Muscle of leg (tissue), 11 donors: ENCODE results near the gene FAF1. TPM values are rescaled to one million over a fixed set of nuclear protein-coding genes. Genes with fewer than 3 reads are reported as not detected.

Source experiments
- DNase-seq: peaks from one replicate; pipeline ENCODE4 v3.0.0; 2013
- H3K27ac ChIP-seq: one replicate; pipeline ENCODE4 v1.5.1; 2013; ENCODE audit warnings: mild to moderate bottlenecking, low read length, control low read depth
- H3K27me3 ChIP-seq: one replicate; pipeline ENCODE4 v1.6.1; 2013; ENCODE audit warnings: low read length; ENCODE audit not compliant: control insufficient read depth, insufficient read depth
- H3K36me3 ChIP-seq: one replicate; pipeline ENCODE4 v1.6.1; 2013; ENCODE audit warnings: low read length; ENCODE audit not compliant: control insufficient read depth, insufficient read depth
- H3K4me1 ChIP-seq: one replicate; pipeline ENCODE4 v1.6.1; 2013; ENCODE audit warnings: low read length; ENCODE audit not compliant: control insufficient read depth, insufficient read depth
- H3K4me3 ChIP-seq: one replicate; pipeline ENCODE4 v1.5.1; 2013; ENCODE audit warnings: low read length, control low read depth
- H3K9me3 ChIP-seq: replicated peaks from 2 replicates; pipeline ENCODE4 v1.6.1; 2013; ENCODE audit warnings: low read depth, low read length; ENCODE audit not compliant: control insufficient read depth
- WGBS: methylation state at CpG from one replicate; pipeline ENCODE4 v1.1.5; 2013; ENCODE audit warnings: missing lambda C conversion rate; ENCODE audit not compliant: insufficient coverage; 5-methylcytosine and 5-hydroxymethylcytosine counted together
- polyA plus RNA-seq, 8 donors: library from polyadenylated mRNA; unstranded; fragments of 120-200 nt; gene quantifications; one replicate each; pipeline versions ENCODE4 v1.2.1 to v1.2.3, GENCODE V29; 2013; ENCODE audit warnings: inconsistent platforms in 1 of 8, low replicate concordance in 1 of 8; ENCODE audit not compliant: insufficient read length in 8 of 8, insufficient read depth in 1 of 8
- total RNA-seq: library from RNA; stranded (reverse); fragments of 120-200 nt; gene quantifications from one replicate; pipeline ENCODE4 v1.2.4, GENCODE V29; 2013

The FAF1 gene
- total and polyA plus RNA-seq, 9 donors, result 35.6 to 51.7 (median 38.6) TPM

- no peak overlapping the region for H3K27ac ChIP-seq
- no peak for DNase-seq
- peaks cover 33% of the 10 kb centered on the region for H3K27me3 ChIP-seq
- no peaks in the 10 kb centered on the region for H3K36me3 ChIP-seq
- peaks cover 9% of the 10 kb centered on the region for H3K4me1 ChIP-seq
- H3K9me3 ChIP-seq, result no peaks in the 10 kb centered on the region
- WGBS, result no CpG with 5 or more reads among the region's 1 CpG
- H3K4me3 ChIP-seq, result no peak overlapping the region
Observed at GRCh38 chr1:50979937-50980336, 19.9 kb upstream of the FAF1 start.

- Histone ChIP-seq H3K27ac (no peak overlapping the region), H3K36me3 (no peaks in the 10 kb centered on the region), H3K9me3 (no peaks in the 10 kb centered on the region), H3K4me3 (no peak overlapping the region), H3K4me1 (peaks cover 9% of the 10 kb centered on the region), H3K27me3 (peaks cover 31% of the 10 kb centered on the region)
- peak; percentile 5 for DNase-seq
- 31% methylated on average over 3 of the region's 10 CpGs for WGBS
Observed at GRCh38 chr1:50978852-50979781, 19.1 kb upstream of the FAF1 start.

GRCh38 chr1:50978144-50978851, 18.2 kb upstream of the FAF1 start:
- H3K27me3 ChIP-seq, result peaks cover 35% of the 10 kb centered on the region
- peak overlapping the region; percentile 53 for H3K4me3 ChIP-seq
- peaks cover 9% of the 10 kb centered on the region for H3K4me1 ChIP-seq
- H3K9me3 ChIP-seq, result no peaks in the 10 kb centered on the region
- no peak overlapping the region for H3K27ac ChIP-seq
- peak; percentile 62 for DNase-seq
- H3K36me3 ChIP-seq, result no peaks in the 10 kb centered on the region
- 7% methylated on average over 37 of the region's 42 CpGs for WGBS

- WGBS, result under 1% methylated on average over 63 of the region's 63 CpGs
- Histone ChIP-seq H3K9me3 (no peaks in the 10 kb centered on the region), H3K4me3 (peak overlapping the region; percentile 64), H3K27ac (no peak overlapping the region), H3K27me3 (peaks cover 35% of the 10 kb centered on the region), H3K36me3 (no peaks in the 10 kb centered on the region), H3K4me1 (peaks cover 9% of the 10 kb centered on the region)
- DNase-seq, result peak; percentile 57
Observed at GRCh38 chr1:50977575-50978143, 17.6 kb upstream of the FAF1 start.

GRCh38 chr1:50976890-50977574, 17.0 kb upstream of the FAF1 start:
- peaks cover 9% of the 10 kb centered on the region for H3K4me1 ChIP-seq
- H3K9me3 ChIP-seq, result no peaks in the 10 kb centered on the region
- WGBS, result 11% methylated on average over 14 of the region's 26 CpGs
- H3K27ac ChIP-seq, result no peak overlapping the region
- H3K36me3 ChIP-seq, result no peaks in the 10 kb centered on the region
- peak overlapping the region; percentile 64 for H3K4me3 ChIP-seq
- DNase-seq, result peak; percentile 36
- peaks cover 35% of the 10 kb centered on the region for H3K27me3 ChIP-seq

- no peak for DNase-seq
- peaks cover 9% of the 10 kb centered on the region for H3K4me1 ChIP-seq
Observed at GRCh38 chr1:50976111-50976889, 16.2 kb upstream of the FAF1 start.

GRCh38 chr1:50975436-50975835, 15.4 kb upstream of the FAF1 start:
- Histone ChIP-seq H3K4me1 (peaks cover 12% of the 10 kb centered on the region), H3K4me3 (no peak overlapping the region), H3K27me3 (peaks cover 32% of the 10 kb centered on the region), H3K27ac (no peak overlapping the region), H3K9me3 (no peaks in the 10 kb centered on the region), H3K36me3 (no peaks in the 10 kb centered on the region)
- DNase-seq, result no peak
- WGBS, result no CpG with 5 or more reads among the region's 1 CpG

More at GRCh38 chr1:50976111-50976889, 16.2 kb upstream of the FAF1 start:
- Histone ChIP-seq H3K27me3 (peaks cover 32% of the 10 kb centered on the region), H3K9me3 (no peaks in the 10 kb centered on the region), H3K27ac (no peak overlapping the region), H3K36me3 (no peaks in the 10 kb centered on the region), H3K4me3 (peak overlapping the region; percentile 64)
- 31% methylated on average over 10 of the region's 19 CpGs for WGBS

- Histone ChIP-seq H3K27ac (no peak overlapping the region), H3K4me1 (peaks cover 15% of the 10 kb centered on the region), H3K4me3 (no peak overlapping the region), H3K9me3 (no peaks in the 10 kb centered on the region), H3K27me3 (peaks cover 32% of the 10 kb centered on the region), H3K36me3 (no peaks in the 10 kb centered on the region)
- no peak for DNase-seq
- WGBS, result no CpG with 5 or more reads among the region's 1 CpG
Observed at GRCh38 chr1:50974618-50974935, 14.5 kb upstream of the FAF1 start.

GRCh38 chr1:50973875-50974617, 14.0 kb upstream of the FAF1 start:
- WGBS, result 90% methylated on average over 8 of the region's 13 CpGs
- no peak overlapping the region for H3K4me3 ChIP-seq
- H3K27me3 ChIP-seq, result peaks cover 31% of the 10 kb centered on the region
- DNase-seq, result no peak
- peaks cover 15% of the 10 kb centered on the region for H3K4me1 ChIP-seq
- no peaks in the 10 kb centered on the region for H3K9me3 ChIP-seq
- no peaks in the 10 kb centered on the region for H3K36me3 ChIP-seq
- no peak overlapping the region for H3K27ac ChIP-seq
